GM12892 (cell line): ENCODE measurements around the gene EGR4.

Source experiments
- POLR2A ChIP-seq: IDR thresholded peaks from 2 replicates; pipeline ENCODE4 v1.6.1; 2011; ENCODE audit warnings: low read depth, low read length, control low read depth
- POLR2AphosphoS5 ChIP-seq: IDR thresholded peaks from 2 replicates; pipeline ENCODE4 v1.6.1; 2011; ENCODE audit warnings: low read depth, low read length, control low read depth

DNA sequence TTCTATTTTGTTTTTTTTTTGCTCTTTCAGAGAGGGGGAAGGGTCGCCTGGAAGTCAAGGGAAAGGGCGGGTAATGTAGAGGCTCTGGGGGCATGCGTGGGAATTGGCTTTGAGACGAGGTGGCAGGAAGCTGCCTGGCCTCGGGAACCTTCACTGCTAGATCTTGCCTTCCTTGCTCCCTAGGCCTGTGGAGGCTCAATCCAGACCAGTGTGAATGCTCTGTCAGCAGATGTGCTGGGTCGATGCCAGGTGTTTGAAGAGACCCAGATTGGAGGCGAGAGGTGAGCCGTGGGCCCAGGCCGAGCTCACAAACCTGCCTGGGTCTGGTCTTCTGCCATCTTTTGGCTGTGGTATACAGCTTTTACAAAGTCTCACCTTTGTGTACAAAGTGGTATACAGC lies 43.7 kb downstream of the EGR4 start:
- TF ChIP-seq POLR2A (no peak), POLR2AphosphoS5 (no peak)
